OCI-LY7 (cell line): Measurements from ENCODE around the gene MRPL36. TPM values are rescaled to one million over a fixed set of nuclear protein-coding genes. Genes with fewer than 3 reads are reported as not detected.

ENCODE experiments used
- BruUV-seq: library from RNA; stranded (reverse); fragments of 400-500 nt; replicated peaks from 2 replicates; lab custom pipeline; 2021; lab: Mats Ljungman, UMichigan
- CTCF ChIA-PET: fragments of 300-600 bp; sonication (Branson Sonifier 250); formaldehyde crosslinking; loops from one replicate; lab custom pipeline; 2022; ENCODE audit warnings: antibody characterized with exemption; ENCODE audit not compliant: unreplicated experiment; lab: Charles Lee
- POLR2A ChIA-PET: fragments of 300-600 bp; sonication (Branson Sonifier 250); formaldehyde crosslinking; loops from one replicate; lab custom pipeline; 2022; ENCODE audit warnings: antibody characterized with exemption; lab: Charles Lee
- DNase-seq: peaks from one replicate; pipeline ENCODE4 v3.0.0-alpha.2; 2015; ENCODE audit warnings: low spot score
- H2AFZ ChIP-seq: fragments of 200-600 bp; sonication (generic), shearing (Covaris generic); 2 replicates; pipeline ENCODE4 v1.6.1; 2014; ENCODE audit warnings: mild to moderate bottlenecking, antibody characterized with exemption, low read length, moderate library complexity
- H3K27ac ChIP-seq: fragments of 200-600 bp; sonication (generic); 2 replicates; pipeline ENCODE4 v1.5.1; 2014; ENCODE audit warnings: mixed run types, low read depth, mild to moderate bottlenecking, moderate library complexity, low read length, inconsistent platforms; ENCODE audit not compliant: poor library complexity, severe bottlenecking
- H3K36me3 ChIP-seq: fragments of 200-600 bp; sonication (generic); 2 replicates; pipeline ENCODE4 v1.6.1; 2014; ENCODE audit warnings: mild to moderate bottlenecking, antibody characterized with exemption, low read length, moderate library complexity, mixed read lengths; ENCODE audit not compliant: insufficient read depth
- H3K4me1 ChIP-seq: fragments of 200-600 bp; sonication (generic); 2 replicates; pipeline ENCODE4 v1.5.1; 2014; ENCODE audit warnings: mild to moderate bottlenecking, low read length; ENCODE audit not compliant: insufficient read depth, poor library complexity, severe bottlenecking
- H3K4me2 ChIP-seq: fragments of 200-600 bp; sonication (generic); 2 replicates; pipeline ENCODE4 v1.6.1; 2014; ENCODE audit warnings: mild to moderate bottlenecking, low read length
- H3K4me3 ChIP-seq: fragments of 200-600 bp; sonication (generic); 2 replicates; pipeline ENCODE4 v1.5.1; 2014; ENCODE audit warnings: mild to moderate bottlenecking, low read depth, low read length; ENCODE audit not compliant: poor library complexity, severe bottlenecking
- H3K79me2 ChIP-seq: fragments of 200-600 bp; sonication (generic); 2 replicates; pipeline ENCODE4 v1.6.1; 2016; ENCODE audit warnings: low read depth, mild to moderate bottlenecking, low read length, moderate library complexity, mixed read lengths; ENCODE audit not compliant: insufficient read depth
- H3K9me2 ChIP-seq: fragments of 200-600 bp; sonication (generic); 2 replicates; pipeline ENCODE4 v1.6.1; 2016; ENCODE audit warnings: mild to moderate bottlenecking, low read length, mixed read lengths; ENCODE audit not compliant: insufficient read depth
- H3K9me3 ChIP-seq: fragments of 200-600 bp; sonication (generic); 2 replicates; pipeline ENCODE4 v1.6.1; 2014; ENCODE audit warnings: mild to moderate bottlenecking, mixed run types, low read length, mixed read lengths
- H4K20me1 ChIP-seq: fragments of 200-600 bp; sonication (generic); 2 replicates; pipeline ENCODE4 v1.6.1; 2014; ENCODE audit warnings: mild to moderate bottlenecking, antibody characterized with exemption, low read length, moderate library complexity, mixed read lengths; ENCODE audit not compliant: insufficient read depth
- EZH2phosphoT487 ChIP-seq: fragments of 200-600 bp; sonication (generic); IDR thresholded peaks from 2 replicates; pipeline ENCODE4 v1.6.1; 2018; ENCODE audit warnings: low read depth, borderline replicate concordance, mild to moderate bottlenecking, mixed run types, antibody characterized with exemption, low read length, moderate library complexity, mixed read lengths
- intact Hi-C: fragments of 100-400 bp; cut with micrococcal nuclease; formaldehyde crosslinking; loops from one replicate; pipeline ENCODE4 v1.10.0; 2022; ENCODE audit not compliant: unreplicated experiment
- total RNA-seq, 2 experiments: library from RNA; depleted of rRNA in 1 of 2; stranded (reverse); fragments of >200 nt in 1 of 2; shearing (Covaris generic) in 1 of 2; gene quantifications; 2 replicates each; pipeline ENCODE4 v1.2.3, GENCODE V29; 2014 to 2022
- TF ChIP-seq, protein P1 (sequence below): fragments of 200-600 bp; sonication (generic); conservative IDR thresholded peaks from 2 replicates; pipeline ENCODE4 v1.5.1; 2014; ENCODE audit warnings: mild to moderate bottlenecking, antibody characterized with exemption, low read length, moderate library complexity, mixed read lengths

MRPL36 gene
- total RNA-seq, 2 experiments from 2014 or later = 91.7 to 93.8 TPM

DNA sequence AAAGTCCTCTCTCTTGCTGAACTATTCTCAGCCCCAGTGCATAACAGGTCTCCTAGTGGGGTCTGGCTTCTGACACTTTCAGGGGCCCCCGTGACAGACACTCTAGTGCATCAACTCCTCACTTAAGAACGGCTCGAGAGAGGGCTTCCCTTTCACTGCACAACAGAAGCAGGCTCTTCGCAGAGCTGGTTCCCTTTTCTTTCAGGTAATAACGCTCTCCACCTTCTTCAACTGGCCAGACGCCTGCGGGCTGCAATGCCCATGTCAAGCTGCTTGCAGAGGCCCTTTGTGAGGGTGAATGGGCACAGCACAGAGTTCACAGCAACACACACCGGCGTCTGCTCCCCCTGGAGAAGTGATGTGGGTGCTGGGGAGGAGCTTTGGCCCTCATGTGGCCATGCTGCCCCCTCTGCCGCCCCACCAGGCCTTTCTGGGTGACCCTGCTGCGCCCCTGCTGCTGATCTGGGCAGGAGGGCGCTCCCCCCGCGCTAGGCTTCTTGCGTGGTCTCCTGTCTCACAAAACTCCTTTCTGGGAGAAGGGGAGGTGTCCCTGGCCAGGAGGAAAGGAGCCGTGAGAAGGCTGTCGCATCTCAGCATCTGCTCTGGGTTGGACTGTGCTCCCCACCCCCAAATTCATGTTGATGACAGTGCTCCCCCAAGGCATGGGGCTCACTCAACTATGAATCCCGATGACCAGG lies 2.4 kb downstream of the MRPL36 start:
- Histone ChIP-seq H3K9me2 (no peaks in the 10 kb centered on the region), H3K79me2 (peaks cover 43% of the 10 kb centered on the region), H3K4me3 (no peak overlapping the region), H3K36me3 (peaks cover 32% of the 10 kb centered on the region), H3K4me1 (peaks cover 39% of the 10 kb centered on the region), H3K9me3 (no peaks in the 10 kb centered on the region), H4K20me1 (peaks cover 5% of the 10 kb centered on the region; the same call in 1 of the 2 replicates), H3K4me2 (peak overlapping the region; percentile 32; the same call in 1 of the 2 replicates), H2AFZ (no peak overlapping the region), H3K27ac (no peak overlapping the region)
- ChIA-PET POLR2A (no interaction called here), CTCF (no interaction called here)
- BruUV-seq = no TSS peak
- no peak for DNase-seq
- no peak for TF ChIP-seq EZH2phosphoT487
- TF ChIP-seq, protein P1, sequence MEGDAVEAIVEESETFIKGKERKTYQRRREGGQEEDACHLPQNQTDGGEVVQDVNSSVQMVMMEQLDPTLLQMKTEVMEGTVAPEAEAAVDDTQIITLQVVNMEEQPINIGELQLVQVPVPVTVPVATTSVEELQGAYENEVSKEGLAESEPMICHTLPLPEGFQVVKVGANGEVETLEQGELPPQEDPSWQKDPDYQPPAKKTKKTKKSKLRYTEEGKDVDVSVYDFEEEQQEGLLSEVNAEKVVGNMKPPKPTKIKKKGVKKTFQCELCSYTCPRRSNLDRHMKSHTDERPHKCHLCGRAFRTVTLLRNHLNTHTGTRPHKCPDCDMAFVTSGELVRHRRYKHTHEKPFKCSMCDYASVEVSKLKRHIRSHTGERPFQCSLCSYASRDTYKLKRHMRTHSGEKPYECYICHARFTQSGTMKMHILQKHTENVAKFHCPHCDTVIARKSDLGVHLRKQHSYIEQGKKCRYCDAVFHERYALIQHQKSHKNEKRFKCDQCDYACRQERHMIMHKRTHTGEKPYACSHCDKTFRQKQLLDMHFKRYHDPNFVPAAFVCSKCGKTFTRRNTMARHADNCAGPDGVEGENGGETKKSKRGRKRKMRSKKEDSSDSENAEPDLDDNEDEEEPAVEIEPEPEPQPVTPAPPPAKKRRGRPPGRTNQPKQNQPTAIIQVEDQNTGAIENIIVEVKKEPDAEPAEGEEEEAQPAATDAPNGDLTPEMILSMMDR = no peak
- intact Hi-C loops = loop anchor here (5.0 to 10.0 kb wide), 2 partner anchors 270 to 482 kb away; no protein-coding TSS in a partner anchor

DNA sequence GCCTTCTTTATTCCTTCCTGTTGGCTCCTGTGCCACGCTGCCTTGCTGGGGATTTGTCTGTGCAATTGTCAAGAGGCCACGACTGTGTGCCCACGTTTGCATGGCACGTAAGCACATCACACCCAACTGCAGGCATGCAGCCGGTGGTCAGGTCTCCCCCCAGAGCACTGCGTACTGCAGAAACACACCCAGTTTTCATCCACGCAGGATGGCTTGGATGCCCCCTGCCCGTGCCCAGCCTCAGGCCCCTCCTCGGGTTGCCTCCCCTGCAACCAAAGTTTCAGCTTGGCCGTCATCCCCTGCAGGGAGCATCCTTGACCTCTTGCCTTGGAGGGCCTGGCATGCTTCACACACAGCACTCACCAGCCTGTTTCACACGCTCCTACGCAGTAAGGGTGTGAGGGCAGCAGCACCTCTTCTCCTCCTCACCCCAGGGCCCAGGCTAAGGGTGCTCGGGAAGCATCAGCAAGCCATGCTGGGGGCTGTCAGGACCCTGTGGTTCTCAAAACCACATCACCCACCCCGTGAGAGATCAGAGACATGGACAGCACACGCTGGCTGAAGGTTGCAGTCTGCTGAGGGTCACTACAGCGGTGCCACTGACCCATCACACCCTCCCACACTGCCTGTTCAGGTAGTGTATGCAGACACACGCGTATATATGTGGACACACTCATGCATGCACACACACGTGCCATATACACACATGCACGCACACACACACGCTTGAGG lies 3.1 kb downstream of the MRPL36 start:
- BruUV-seq = no TSS peak
- no peak for TF ChIP-seq EZH2phosphoT487
- TF ChIP-seq, protein P1 = no peak
- peaks cover 43% of the 10 kb centered on the region for H3K4me1 ChIP-seq
- H4K20me1 ChIP-seq = peaks cover 5% of the 10 kb centered on the region; the same call in 1 of the 2 replicates
- ChIA-PET CTCF (no interaction called here), POLR2A (no interaction called here)
- H3K4me2 ChIP-seq = no peak overlapping the region; the same call in 1 of the 2 replicates
- intact Hi-C loops = loop anchor here (5.0 to 10.0 kb wide), 2 partner anchors 269 to 482 kb away; no protein-coding TSS in a partner anchor
- DNase-seq = no peak
- no peak overlapping the region for H3K4me3 ChIP-seq
- H3K36me3 ChIP-seq = peaks cover 32% of the 10 kb centered on the region
- no peaks in the 10 kb centered on the region for H3K9me2 ChIP-seq
- H3K27ac ChIP-seq = no peak overlapping the region
- no peaks in the 10 kb centered on the region for H3K9me3 ChIP-seq
- peaks cover 36% of the 10 kb centered on the region for H3K79me2 ChIP-seq
- H2AFZ ChIP-seq = no peak overlapping the region
